ENCODE data around the gene COG6.

COG6 gene

GRCh38 chr13:39776439-39776838 lies 121.0 kb downstream of the COG6 start:
- DNase-seq, result no peak

GRCh38 chr13:39777021-39777420 lies 121.6 kb downstream of the COG6 start:
- no peak for DNase-seq

GRCh38 chr13:39777527-39778061 lies 122.1 kb downstream of the COG6 start:
- DNase-seq, result no peak

GRCh38 chr13:39779337-39780265 lies 124.1 kb downstream of the COG6 start:
- DNase-seq, result no peak

- no peak for DNase-seq
Observed at GRCh38 chr13:39780711-39781110, 125.2 kb downstream of the COG6 start.

GRCh38 chr13:39781381-39781780 lies 125.9 kb downstream of the COG6 start:
- DNase-seq, result no peak

GRCh38 chr13:39783051-39783450 lies 127.6 kb downstream of the COG6 start:
- DNase-seq, result no peak

- DNase-seq, result no peak
Observed at GRCh38 chr13:39784347-39784746, 128.9 kb downstream of the COG6 start.

- DNase-seq, result no peak
Observed at GRCh38 chr13:39786091-39786490, 130.6 kb downstream of the COG6 start.

- no peak for DNase-seq
Observed at GRCh38 chr13:39787086-39787487, 131.6 kb downstream of the COG6 start.

- no peak for DNase-seq
Observed at GRCh38 chr13:39788102-39788501, 132.6 kb downstream of the COG6 start.

- no peak for DNase-seq
Observed at GRCh38 chr13:39789451-39789850, 134.0 kb downstream of the COG6 start.

All from NCI-H2171 (cell line).